ENCODE measurements around the gene PNN. TPM values are rescaled to one million over a fixed set of nuclear protein-coding genes. Genes with fewer than 3 reads are reported as not detected.
A peak's percentile ranks its signal among the peaks of the same experiment; 100 is the strongest.

PNN gene
- total RNA-seq, 1 experiment from 2014 or later: 167 TPM

DNA sequence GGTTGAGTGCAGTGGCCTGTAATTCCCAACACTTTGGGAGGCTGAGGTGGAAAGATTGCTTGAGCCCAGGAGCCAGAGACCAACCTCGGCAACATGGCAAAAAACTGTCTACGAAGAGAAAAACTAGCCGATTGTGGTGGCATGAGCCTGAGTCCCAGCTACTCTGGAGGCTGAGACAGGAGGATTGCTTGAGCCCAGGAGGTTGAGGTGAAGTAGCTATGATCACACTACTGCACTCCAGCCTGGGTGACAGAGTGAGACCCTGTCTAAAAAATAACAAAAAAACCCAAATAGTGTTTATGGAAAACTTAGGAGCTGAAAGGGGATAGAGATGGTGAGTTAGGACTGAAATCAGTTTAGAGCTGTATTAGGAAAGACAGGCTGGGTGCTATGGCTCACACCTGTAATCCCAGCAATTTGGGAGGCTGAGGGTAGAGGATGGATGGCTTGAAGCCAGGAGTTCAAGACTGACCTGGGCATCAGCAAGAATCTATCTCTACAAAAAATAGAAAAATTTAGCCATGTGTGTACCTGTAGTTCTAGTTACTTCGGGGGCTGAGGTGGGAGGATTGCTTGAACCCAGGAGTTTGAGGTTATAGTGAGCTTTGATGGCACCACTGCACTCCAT lies 9.7 kb downstream of the PNN start:
- no peak overlapping the region for H3K9ac ChIP-seq (ENCODE audit: extremely low read depth, insufficient read length, low read length)
- DNase-seq: no peak
- no peak overlapping the region for H3T11ph ChIP-seq (ENCODE audit: low read length)
- H3K18ac ChIP-seq (ENCODE audit: insufficient read length, low read depth, low read length): no peak overlapping the region
- peaks cover 8% of the 10 kb centered on the region for H3K4me1 ChIP-seq (ENCODE audit: insufficient read depth, low read length)
- Mint-ChIP-seq H3K9me3 (no peaks in the 10 kb centered on the region), H3K27ac (peak overlapping the region in 1 of 3 experiments; percentile 41; a peak in 1 of 7 replicates), H3K4me1 (peaks cover 17 to 20% of the 10 kb centered on the region in 2 experiments), H3K27me3 (ENCODE audit: low read depth) (no peaks in the 10 kb centered on the region), H3K4me3 (no peak overlapping the region; a peak in 1 of 5 replicates), H3K36me3 (ENCODE audit: insufficient read depth in 1 of 3, low read depth in 3 of 3) (peaks cover 10 to 24% (median 18%) of the 10 kb centered on the region in 3 experiments; a peak in 6 of 7 replicates)
- no peak overlapping the region for H3K56ac ChIP-seq (ENCODE audit: insufficient read length, low read depth, low read length)
- H3K79me1 ChIP-seq (ENCODE audit: insufficient read depth, low read depth, low read length, poor library complexity, severe bottlenecking): no peaks in the 10 kb centered on the region
- WGBS (ENCODE audit: extremely low coverage, insufficient read length, low lambda C conversion rate): no CpG with 5 or more reads among the region's 4 CpGs
- no peak overlapping the region for H4K5ac ChIP-seq (ENCODE audit: insufficient read length, low read depth, low read length)
- no peak overlapping the region for H2BK15ac ChIP-seq (ENCODE audit: low read depth, low read length)
- H3K9me3 ChIP-seq (ENCODE audit: control insufficient read depth, low read depth, low read length): no peaks in the 10 kb centered on the region
- H3K23ac ChIP-seq (ENCODE audit: insufficient read length, low read depth, low read length): no peak overlapping the region
- no peaks in the 10 kb centered on the region for H3K23me2 ChIP-seq (ENCODE audit: insufficient read length, low read depth, low read length, poor library complexity, severe bottlenecking)
- TF ChIP-seq, protein P1, sequence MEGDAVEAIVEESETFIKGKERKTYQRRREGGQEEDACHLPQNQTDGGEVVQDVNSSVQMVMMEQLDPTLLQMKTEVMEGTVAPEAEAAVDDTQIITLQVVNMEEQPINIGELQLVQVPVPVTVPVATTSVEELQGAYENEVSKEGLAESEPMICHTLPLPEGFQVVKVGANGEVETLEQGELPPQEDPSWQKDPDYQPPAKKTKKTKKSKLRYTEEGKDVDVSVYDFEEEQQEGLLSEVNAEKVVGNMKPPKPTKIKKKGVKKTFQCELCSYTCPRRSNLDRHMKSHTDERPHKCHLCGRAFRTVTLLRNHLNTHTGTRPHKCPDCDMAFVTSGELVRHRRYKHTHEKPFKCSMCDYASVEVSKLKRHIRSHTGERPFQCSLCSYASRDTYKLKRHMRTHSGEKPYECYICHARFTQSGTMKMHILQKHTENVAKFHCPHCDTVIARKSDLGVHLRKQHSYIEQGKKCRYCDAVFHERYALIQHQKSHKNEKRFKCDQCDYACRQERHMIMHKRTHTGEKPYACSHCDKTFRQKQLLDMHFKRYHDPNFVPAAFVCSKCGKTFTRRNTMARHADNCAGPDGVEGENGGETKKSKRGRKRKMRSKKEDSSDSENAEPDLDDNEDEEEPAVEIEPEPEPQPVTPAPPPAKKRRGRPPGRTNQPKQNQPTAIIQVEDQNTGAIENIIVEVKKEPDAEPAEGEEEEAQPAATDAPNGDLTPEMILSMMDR (conservative IDR thresholded peaks at IDR 0.05): no peak
- H2BK12ac ChIP-seq (ENCODE audit: insufficient read length, low read depth, low read length): no peak overlapping the region
- H2AFZ ChIP-seq (ENCODE audit: low read length): no peak overlapping the region
- no peak overlapping the region for H3K4ac ChIP-seq (ENCODE audit: low read depth, low read length)
- H4K8ac ChIP-seq (replicated peaks; ENCODE audit: insufficient read length, low read depth, low read length): no peak overlapping the region
- H2BK120ac ChIP-seq (ENCODE audit: low read depth, low read length, poor library complexity, severe bottlenecking): no peak overlapping the region
- H4K91ac ChIP-seq (ENCODE audit: insufficient read length, low read depth, low read length): no peak overlapping the region
- no peaks in the 10 kb centered on the region for H4K20me1 ChIP-seq (ENCODE audit: control insufficient read depth, insufficient read depth, insufficient read length)
- H3K79me2 ChIP-seq (ENCODE audit: insufficient read depth, low read length): no peaks in the 10 kb centered on the region
- no peaks in the 10 kb centered on the region for H3K27me3 ChIP-seq (ENCODE audit: insufficient read depth, low read length)
- H2AK5ac ChIP-seq (ENCODE audit: insufficient read length, low read length): no peak overlapping the region
- H3K14ac ChIP-seq (ENCODE audit: insufficient read depth, low read length): no peak overlapping the region
- H3K27ac ChIP-seq (ENCODE audit: insufficient read length, low read depth, low read length): no peak overlapping the region
- no peak overlapping the region for H2BK5ac ChIP-seq (ENCODE audit: insufficient read length, low read length)
- H3K4me2 ChIP-seq (ENCODE audit: insufficient read depth, insufficient read length, low read length): no peak overlapping the region
- no peak overlapping the region for H2BK20ac ChIP-seq (ENCODE audit: low read depth, low read length, poor library complexity, severe bottlenecking)

Measured in H9 (cell line).